Tibial nerve (tissue), 4 donors: ENCODE data around the gene CDON.

Experiments used
- EP300 ChIP-seq, 2 donors: sonication (generic); formaldehyde crosslinking; IDR thresholded peaks; one replicate each; pipeline ENCODE4 v1.6.1; 2017; ENCODE audit warnings: antibody characterized with exemption in 2 of 2, mild to moderate bottlenecking in 1 of 2
- POLR2A ChIP-seq, 2 donors: fragments of 450-650 bp; IDR thresholded peaks; one replicate each; pipeline ENCODE4 v1.6.1; 2017; ENCODE audit warnings: antibody characterized with exemption in 2 of 2, mild to moderate bottlenecking in 2 of 2, moderate library complexity in 2 of 2
- TF ChIP-seq, protein P1 (sequence below), 5 experiments: fragments of 200-600 bp in 3 of 5; fragments of 450-650 bp in 2 of 5; sonication (generic) in 3 of 5; IDR thresholded peaks; one replicate each; pipeline ENCODE4 v1.5.1; 2016 to 2019; ENCODE audit warnings: antibody characterized with exemption in 5 of 5, mild to moderate bottlenecking in 3 of 5, moderate library complexity in 2 of 5

DNA sequence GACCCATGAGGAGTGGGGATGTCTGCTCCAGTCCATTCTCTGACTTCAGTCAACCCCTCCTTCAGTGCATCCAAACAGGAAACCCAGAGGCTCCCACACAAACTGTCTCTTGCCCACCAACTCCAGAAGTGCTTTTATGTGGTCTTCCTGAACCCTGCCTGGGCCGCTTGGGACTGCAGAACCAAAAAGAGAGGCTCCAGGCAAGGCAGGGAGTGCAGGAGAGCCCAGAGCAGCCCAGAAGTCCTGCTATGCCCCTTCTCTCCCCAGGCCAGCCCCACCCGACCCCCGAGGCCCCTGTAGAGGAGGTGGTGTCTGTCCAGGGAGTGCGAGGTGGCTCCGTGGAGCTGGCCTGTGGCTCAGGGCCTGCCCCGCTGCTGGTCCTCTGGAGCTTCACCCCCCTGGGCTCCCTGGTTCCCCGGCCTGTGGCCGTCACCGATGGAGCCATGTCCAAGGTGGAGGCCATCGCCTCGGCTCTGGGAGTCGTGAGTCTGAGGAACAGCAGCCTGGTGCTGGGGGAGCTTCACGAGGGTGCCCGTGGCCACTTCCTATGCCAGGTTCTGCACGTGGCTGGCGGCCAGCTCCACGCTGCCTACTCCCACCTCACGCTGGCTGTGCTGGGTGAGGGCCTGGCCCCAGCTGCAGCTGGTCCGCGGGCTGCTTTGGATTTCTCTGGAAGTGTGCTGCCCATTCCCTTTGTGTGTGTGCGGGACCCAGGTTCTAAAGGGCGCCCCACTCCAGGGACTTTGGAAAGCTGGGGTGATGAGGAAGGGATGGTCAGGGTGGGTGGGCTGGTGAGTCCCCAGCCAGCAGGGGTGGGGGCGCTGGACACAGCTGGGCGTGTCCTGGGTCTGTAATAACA, 115.0 kb downstream of the CDON start:
- TF ChIP-seq POLR2A (IDR thresholded peaks at IDR 0.05) (no peak), EP300 (IDR thresholded peaks at IDR 0.05) (no peak)
- TF ChIP-seq, protein P1, sequence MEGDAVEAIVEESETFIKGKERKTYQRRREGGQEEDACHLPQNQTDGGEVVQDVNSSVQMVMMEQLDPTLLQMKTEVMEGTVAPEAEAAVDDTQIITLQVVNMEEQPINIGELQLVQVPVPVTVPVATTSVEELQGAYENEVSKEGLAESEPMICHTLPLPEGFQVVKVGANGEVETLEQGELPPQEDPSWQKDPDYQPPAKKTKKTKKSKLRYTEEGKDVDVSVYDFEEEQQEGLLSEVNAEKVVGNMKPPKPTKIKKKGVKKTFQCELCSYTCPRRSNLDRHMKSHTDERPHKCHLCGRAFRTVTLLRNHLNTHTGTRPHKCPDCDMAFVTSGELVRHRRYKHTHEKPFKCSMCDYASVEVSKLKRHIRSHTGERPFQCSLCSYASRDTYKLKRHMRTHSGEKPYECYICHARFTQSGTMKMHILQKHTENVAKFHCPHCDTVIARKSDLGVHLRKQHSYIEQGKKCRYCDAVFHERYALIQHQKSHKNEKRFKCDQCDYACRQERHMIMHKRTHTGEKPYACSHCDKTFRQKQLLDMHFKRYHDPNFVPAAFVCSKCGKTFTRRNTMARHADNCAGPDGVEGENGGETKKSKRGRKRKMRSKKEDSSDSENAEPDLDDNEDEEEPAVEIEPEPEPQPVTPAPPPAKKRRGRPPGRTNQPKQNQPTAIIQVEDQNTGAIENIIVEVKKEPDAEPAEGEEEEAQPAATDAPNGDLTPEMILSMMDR (IDR thresholded peaks at IDR 0.05) = no peak
